OCI-LY1 (cell line): ENCODE data around the gene LRRC8E.

Experiments
- H2AFZ ChIP-seq: fragments of 200-600 bp; sonication (generic), shearing (Covaris generic); 2 replicates; pipeline ENCODE4 v1.6.0; 2014; ENCODE audit warnings: antibody characterized with exemption, mild to moderate bottlenecking, low read length
- H3F3A ChIP-seq: fragments of 200-600 bp; sonication (generic), shearing (Covaris generic); 2 replicates; pipeline ENCODE4 v1.6.0; 2014; ENCODE audit warnings: mild to moderate bottlenecking, antibody characterized with exemption, low read length, moderate library complexity; ENCODE audit not compliant: insufficient read depth
- H3K27ac ChIP-seq: fragments of 200-600 bp; sonication (generic); 2 replicates; pipeline ENCODE4 v1.5.1; 2014; ENCODE audit warnings: low read length, mixed run types, mild to moderate bottlenecking, low read depth; ENCODE audit not compliant: poor library complexity, severe bottlenecking
- H3K27me3 ChIP-seq: fragments of 200-600 bp; sonication (generic); 2 replicates; pipeline ENCODE4 v1.6.0; 2014; ENCODE audit warnings: antibody characterized with exemption, mild to moderate bottlenecking, low read length, moderate library complexity; ENCODE audit not compliant: insufficient read depth
- H3K36me3 ChIP-seq: fragments of 200-600 bp; sonication (generic); 2 replicates; pipeline ENCODE4 v1.6.1; 2014; ENCODE audit warnings: mild to moderate bottlenecking, antibody characterized with exemption, low read length, moderate library complexity, mixed read lengths; ENCODE audit not compliant: insufficient read depth
- H3K4me1 ChIP-seq: fragments of 200-600 bp; sonication (generic); 2 replicates; pipeline ENCODE4 v1.5.1; 2014; ENCODE audit warnings: mild to moderate bottlenecking, low read length, moderate library complexity; ENCODE audit not compliant: insufficient read depth, severe bottlenecking
- H3K4me2 ChIP-seq: fragments of 200-600 bp; sonication (generic), shearing (Covaris generic); 2 replicates; pipeline ENCODE4 v1.6.1; 2014; ENCODE audit warnings: low read length
- H3K4me3 ChIP-seq: fragments of 200-600 bp; sonication (generic); 2 replicates; pipeline ENCODE4 v1.5.1; 2014; ENCODE audit warnings: low read length, low read depth, mild to moderate bottlenecking, mixed read lengths; ENCODE audit not compliant: poor library complexity, severe bottlenecking
- H3K79me2 ChIP-seq: fragments of 200-600 bp; shearing (Covaris generic); 2 replicates; pipeline ENCODE4 v1.6.1; 2016; ENCODE audit warnings: mixed run types, low read length, mixed read lengths; ENCODE audit not compliant: insufficient read depth
- H3K9ac ChIP-seq: fragments of 200-600 bp; sonication (generic), shearing (Covaris generic); 2 replicates; pipeline ENCODE4 v1.6.1; 2014; ENCODE audit warnings: mild to moderate bottlenecking, low read length, mixed read lengths
- H3K9me2 ChIP-seq: fragments of 200-600 bp; sonication (generic), shearing (Covaris generic); 2 replicates; pipeline ENCODE4 v1.6.1; 2014; ENCODE audit warnings: low read depth, mild to moderate bottlenecking, low read length, mixed read lengths
- H3K9me3 ChIP-seq: fragments of 200-600 bp; shearing (Covaris generic); 2 replicates; pipeline ENCODE4 v1.6.1; 2014; ENCODE audit warnings: low read length, mixed read lengths
- H4K20me1 ChIP-seq: fragments of 200-600 bp; sonication (generic), shearing (Covaris generic); 2 replicates; pipeline ENCODE4 v1.6.0; 2016; ENCODE audit warnings: mild to moderate bottlenecking, low read length; ENCODE audit not compliant: insufficient read depth
- CTCF ChIP-seq: fragments of 200-600 bp; sonication (generic), shearing (Covaris generic); IDR thresholded peaks from 2 replicates; pipeline ENCODE4 v1.5.1; 2017; ENCODE audit warnings: mild to moderate bottlenecking, antibody characterized with exemption, low read length, moderate library complexity, mixed read lengths
- EZH2 ChIP-seq: fragments of 200-600 bp; sonication (generic), shearing (Covaris generic); IDR thresholded peaks from 2 replicates; pipeline ENCODE4 v1.8.0; 2017; ENCODE audit warnings: borderline replicate concordance, mixed run types, mild to moderate bottlenecking, antibody characterized with exemption, low read length, moderate library complexity, mixed read lengths

LRRC8E gene

DNA sequence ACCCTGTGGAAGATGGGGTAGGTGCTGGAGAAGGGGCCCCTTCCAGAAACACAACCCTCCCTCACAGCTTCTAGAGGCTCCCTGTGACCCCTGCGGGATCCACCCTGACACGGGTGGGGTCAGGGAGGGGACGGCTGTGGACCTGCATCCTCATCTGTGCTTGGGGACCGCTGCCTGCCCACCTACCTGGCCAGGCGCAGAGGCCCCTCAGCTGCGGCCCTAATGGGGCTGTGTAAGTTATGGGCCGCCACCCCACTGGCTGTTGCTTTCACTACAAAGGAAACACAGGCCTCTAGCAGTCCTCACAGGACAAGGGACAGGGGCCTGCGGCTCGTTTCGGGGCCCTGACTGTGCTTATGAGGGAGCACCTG, 44.6 kb downstream of the LRRC8E start:
- Histone ChIP-seq H3K27ac (no peak overlapping the region), H3K27me3 (no peaks in the 10 kb centered on the region), H2AFZ (no peak overlapping the region), H3K79me2 (no peaks in the 10 kb centered on the region), H3K9me3 (no peaks in the 10 kb centered on the region), H3K9ac (no peak overlapping the region), H3K4me3 (no peak overlapping the region), H3F3A (no peaks in the 10 kb centered on the region), H3K36me3 (peaks cover 80% of the 10 kb centered on the region), H3K4me1 (no peaks in the 10 kb centered on the region), H4K20me1 (no peaks in the 10 kb centered on the region), H3K4me2 (no peak overlapping the region), H3K9me2 (no peaks in the 10 kb centered on the region)
- TF ChIP-seq CTCF (no peak), EZH2 (no peak)

DNA sequence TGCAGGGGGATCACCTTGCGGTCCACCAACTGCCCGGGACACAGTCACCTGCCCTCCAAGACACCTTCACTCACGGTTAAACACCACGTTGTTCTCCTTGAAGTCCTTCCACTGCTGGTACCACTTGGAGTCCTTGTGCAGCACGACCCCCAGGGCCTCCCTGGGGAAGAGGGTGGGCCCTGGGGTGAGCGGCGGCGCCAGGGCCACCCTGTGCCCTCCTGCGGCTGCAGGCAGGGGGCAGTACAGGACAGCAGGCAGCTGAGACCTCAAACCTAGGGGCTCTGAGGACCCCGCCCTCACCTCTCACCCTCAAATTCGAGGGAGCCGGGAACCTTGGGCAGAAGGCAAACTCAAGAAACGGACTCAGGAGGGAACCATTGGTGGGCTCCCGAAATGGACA, 45.1 kb downstream of the LRRC8E start:
- TF ChIP-seq EZH2 (no peak), CTCF (peak; percentile 34; the same call in 1 of the 2 replicates)
- Histone ChIP-seq H4K20me1 (no peaks in the 10 kb centered on the region), H3K9me2 (no peaks in the 10 kb centered on the region), H3K27ac (no peak overlapping the region), H3K9me3 (no peaks in the 10 kb centered on the region), H3K36me3 (peaks cover 85% of the 10 kb centered on the region), H3K4me2 (no peak overlapping the region), H2AFZ (no peak overlapping the region), H3F3A (no peaks in the 10 kb centered on the region), H3K27me3 (no peaks in the 10 kb centered on the region), H3K4me1 (no peaks in the 10 kb centered on the region), H3K9ac (no peak overlapping the region), H3K4me3 (no peak overlapping the region), H3K79me2 (no peaks in the 10 kb centered on the region)

GRCh38 chr19:7933828-7934725, 45.8 kb downstream of the LRRC8E start:
- Histone ChIP-seq H3F3A (no peaks in the 10 kb centered on the region), H3K4me1 (no peaks in the 10 kb centered on the region), H3K9ac (no peak overlapping the region), H3K79me2 (no peaks in the 10 kb centered on the region), H3K27me3 (no peaks in the 10 kb centered on the region), H3K27ac (no peak overlapping the region), H3K4me2 (no peak overlapping the region), H3K9me2 (no peaks in the 10 kb centered on the region), H3K9me3 (no peaks in the 10 kb centered on the region), H2AFZ (no peak overlapping the region), H4K20me1 (no peaks in the 10 kb centered on the region), H3K4me3 (no peak overlapping the region), H3K36me3 (peaks cover 89% of the 10 kb centered on the region)
- TF ChIP-seq CTCF (no peak), EZH2 (no peak)
